Naive thymus-derived CD4-positive, alpha-beta T cell (primary cell): ENCODE measurements around the gene CANX. TPM values are rescaled to one million over a fixed set of nuclear protein-coding genes. Genes with fewer than 3 reads are reported as not detected.

Experiments
- ATAC-seq: fragments of 150-1000 bp; cut with Tn5 transposase; 2 replicates; pipeline ENCODE4 v1.10.0; 2021; ENCODE audit warnings: mild to moderate bottlenecking, moderate library complexity
- CTCF ChIA-PET: fragments of 350-600 bp; sonication (Branson Sonifier 250); formaldehyde crosslinking; loops from one replicate; lab custom pipeline; 2021; ENCODE audit warnings: antibody characterized with exemption; lab: Charles Lee
- POLR2A ChIA-PET: fragments of 350-600 bp; sonication (Branson Sonifier 250); formaldehyde crosslinking; loops from one replicate; lab custom pipeline; 2021; ENCODE audit warnings: antibody characterized with exemption, inconsistent platforms; lab: Charles Lee
- DNase-seq, 9 donors: peaks; one replicate each; pipeline versions ENCODE4 v3.0.0 to v3.0.0-alpha.2; 2020 to 2022; ENCODE audit warnings: mixed read lengths in 1 of 9
- H3K27ac ChIP-seq: one replicate; pipeline ENCODE4 v1.7.0; 2013; ENCODE audit warnings: mild to moderate bottlenecking, low read depth, low read length, moderate library complexity
- H3K27me3 ChIP-seq, 2 donors: one replicate each; pipeline ENCODE4 v1.7.0; 2013; ENCODE audit warnings: low read length in 2 of 2, mild to moderate bottlenecking in 2 of 2, moderate library complexity in 2 of 2; ENCODE audit not compliant: control insufficient read depth in 2 of 2, insufficient read depth in 2 of 2
- H3K36me3 ChIP-seq, 3 experiments: 1 replicate in 2 of 3; 2 replicates in 1 of 3; pipeline ENCODE4 v1.7.0; 2013; ENCODE audit warnings: low read length in 3 of 3, mild to moderate bottlenecking in 3 of 3, moderate library complexity in 1 of 3; ENCODE audit not compliant: insufficient read depth in 3 of 3, control insufficient read depth in 2 of 3
- H3K4me1 ChIP-seq, 2 donors: one replicate each; pipeline ENCODE4 v1.7.0; 2013; ENCODE audit warnings: low read length in 2 of 2, mild to moderate bottlenecking in 2 of 2, moderate library complexity in 1 of 2; ENCODE audit not compliant: control insufficient read depth in 2 of 2, insufficient read depth in 2 of 2
- H3K4me3 ChIP-seq: 2 replicates; pipeline ENCODE4 v1.7.0; 2013; ENCODE audit warnings: mild to moderate bottlenecking, low read length
- H3K9me3 ChIP-seq, 3 experiments: 1 replicate in 2 of 3; 2 replicates in 1 of 3; pipeline ENCODE4 v1.7.0; 2013; ENCODE audit warnings: low read length in 3 of 3; ENCODE audit not compliant: control insufficient read depth in 2 of 3
- H3K27ac Mint-ChIP-seq, 9 donors: one replicate each; pipeline ENCODE4 v1.8.0; 2020 to 2022; ENCODE audit warnings: mixed read lengths in 9 of 9, mild to moderate bottlenecking in 8 of 9, moderate library complexity in 5 of 9, inconsistent platforms in 2 of 9
- H3K27me3 Mint-ChIP-seq, 5 donors: one replicate each; pipeline ENCODE4 v1.8.0; 2021 to 2022; ENCODE audit warnings: mixed read lengths in 5 of 5, mild to moderate bottlenecking in 1 of 5
- H3K36me3 Mint-ChIP-seq, 5 donors: one replicate each; pipeline ENCODE4 v1.8.0; 2020 to 2022; ENCODE audit warnings: mixed read lengths in 5 of 5, mild to moderate bottlenecking in 3 of 5, inconsistent platforms in 1 of 5
- H3K4me1 Mint-ChIP-seq, 7 donors: one replicate each; pipeline ENCODE4 v1.8.0; 2020 to 2022; ENCODE audit warnings: mixed read lengths in 7 of 7, mild to moderate bottlenecking in 3 of 7, inconsistent platforms in 1 of 7
- H3K4me3 Mint-ChIP-seq, 10 donors: one replicate each; pipeline ENCODE4 v1.8.0; 2020 to 2022; ENCODE audit warnings: mild to moderate bottlenecking in 10 of 10, mixed read lengths in 10 of 10, moderate library complexity in 6 of 10, inconsistent platforms in 2 of 10
- H3K9me3 Mint-ChIP-seq, 11 donors: one replicate each; pipeline ENCODE4 v1.8.0; 2020 to 2022; ENCODE audit warnings: mixed read lengths in 11 of 11, mild to moderate bottlenecking in 4 of 11, inconsistent platforms in 1 of 11, moderate library complexity in 1 of 11
- intact Hi-C, 2 donors: fragments of 100-400 bp; cut with micrococcal nuclease; formaldehyde crosslinking; loops; one replicate each; pipeline ENCODE4 v1.15.1; 2023
- polyA plus RNA-seq, 2 donors: library from polyadenylated mRNA; unstranded; fragments of 300-500 nt; fragmentation: Illumina TruSeq; gene quantifications; one replicate each; pipeline ENCODE4 v1.2.3, GENCODE V29; 2021
- total RNA-seq, 6 experiments: library from RNA in 5 of 6; stranded (reverse) in 5 of 6; gene quantifications; 1 replicate in 5 of 6; 2 replicates in 1 of 6; pipeline ENCODE4 v1.2.3 and lab custom pipeline; 2021 to 2026

Gene CANX
- total and polyA plus RNA-seq, 7 experiments from 2014 or later, result 175 to 499 (median 253) TPM

GRCh38 chr5:179766726-179767455 is 68.1 kb downstream of the CANX start:
- Mint-ChIP-seq H3K4me3 (no peak overlapping the region), H3K27ac (no peak overlapping the region), H3K9me3 (no peaks in the 10 kb centered on the region), H3K27me3 (no peaks in the 10 kb centered on the region), H3K36me3 (peaks cover 0 to 29% (median 8%) of the 10 kb centered on the region in 5 donors), H3K4me1 (peaks cover 26 to 41% (median 31%) of the 10 kb centered on the region in 7 donors)
- no peak for DNase-seq
- Histone ChIP-seq H3K4me3 (no peak overlapping the region), H3K27ac (no peak overlapping the region), H3K9me3 (no peaks in the 10 kb centered on the region), H3K4me1 (peaks cover 7 to 9% of the 10 kb centered on the region in 2 donors), H3K27me3 (no peaks in the 10 kb centered on the region), H3K36me3 (peaks cover 12 to 66% (median 13%) of the 10 kb centered on the region in 3 experiments)
- ATAC-seq, result no peak
- ChIA-PET POLR2A (interaction anchor here (0.6 to 1.6 kb wide), 4 partner anchors 17 to 205 kb away, joined by 3 to 4 read pairs (median 4); partner anchors contain the start of gene LTC4S), CTCF (interaction anchor here (0.8 kb wide), 1 partner anchor 381 kb away, joined by 4 read pairs; no protein-coding TSS in a partner anchor)
- intact Hi-C loops, result no loop called here

DNA sequence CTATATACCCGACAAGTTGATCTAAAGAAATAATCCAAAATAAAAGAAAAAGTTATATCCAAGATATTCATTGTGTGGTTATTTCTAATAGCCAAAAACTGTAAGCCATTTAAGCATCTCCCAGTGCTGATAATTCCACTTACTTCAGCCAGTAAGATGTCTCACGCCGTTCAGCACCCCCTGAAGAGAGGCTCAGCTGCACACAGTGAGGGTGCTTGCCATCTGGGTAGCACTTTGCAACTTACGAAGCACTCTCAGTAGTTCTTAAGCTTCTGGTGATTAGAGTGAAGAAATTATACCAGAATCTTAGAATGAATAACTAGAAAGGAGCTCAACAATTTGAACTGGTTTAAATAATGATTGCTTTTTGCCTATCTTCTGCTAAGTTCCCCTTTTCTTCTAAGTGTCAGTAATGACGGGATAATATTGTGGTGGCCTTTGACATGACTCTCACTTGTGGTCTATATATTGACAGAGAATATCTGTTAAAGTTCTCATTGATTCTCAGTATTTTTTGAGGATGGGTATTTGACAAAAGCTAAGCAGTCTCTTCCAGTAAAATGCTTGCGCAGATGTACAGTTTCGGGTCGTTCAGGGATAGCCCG is 68.8 kb downstream of the CANX start:
- POLR2A ChIA-PET, result interaction anchor here (0.9 to 1.6 kb wide), 3 partner anchors 16 to 63 kb away, joined by 4 read pairs; partner anchors contain the start of gene LTC4S
- H3K27me3 ChIP-seq, result no peaks in the 10 kb centered on the region
- H3K9me3 ChIP-seq, result no peaks in the 10 kb centered on the region
- Mint-ChIP-seq H3K27me3 (no peaks in the 10 kb centered on the region), H3K36me3 (peaks cover 0 to 34% (median 8%) of the 10 kb centered on the region in 5 donors), H3K4me3 (no peak overlapping the region), H3K27ac (no peak overlapping the region), H3K9me3 (no peaks in the 10 kb centered on the region), H3K4me1 (peaks cover 19 to 34% (median 24%) of the 10 kb centered on the region in 7 donors)
- H3K27ac ChIP-seq, result no peak overlapping the region
- intact Hi-C loops, result no loop called here
- CTCF ChIA-PET, result no interaction called here
- H3K36me3 ChIP-seq, result peaks cover 12 to 74% (median 13%) of the 10 kb centered on the region in 3 experiments
- DNase-seq (no peak), ATAC-seq (no peak)
- H3K4me3 ChIP-seq, result no peak overlapping the region
- peaks cover 3 to 7% of the 10 kb centered on the region in 2 donors for H3K4me1 ChIP-seq

DNA sequence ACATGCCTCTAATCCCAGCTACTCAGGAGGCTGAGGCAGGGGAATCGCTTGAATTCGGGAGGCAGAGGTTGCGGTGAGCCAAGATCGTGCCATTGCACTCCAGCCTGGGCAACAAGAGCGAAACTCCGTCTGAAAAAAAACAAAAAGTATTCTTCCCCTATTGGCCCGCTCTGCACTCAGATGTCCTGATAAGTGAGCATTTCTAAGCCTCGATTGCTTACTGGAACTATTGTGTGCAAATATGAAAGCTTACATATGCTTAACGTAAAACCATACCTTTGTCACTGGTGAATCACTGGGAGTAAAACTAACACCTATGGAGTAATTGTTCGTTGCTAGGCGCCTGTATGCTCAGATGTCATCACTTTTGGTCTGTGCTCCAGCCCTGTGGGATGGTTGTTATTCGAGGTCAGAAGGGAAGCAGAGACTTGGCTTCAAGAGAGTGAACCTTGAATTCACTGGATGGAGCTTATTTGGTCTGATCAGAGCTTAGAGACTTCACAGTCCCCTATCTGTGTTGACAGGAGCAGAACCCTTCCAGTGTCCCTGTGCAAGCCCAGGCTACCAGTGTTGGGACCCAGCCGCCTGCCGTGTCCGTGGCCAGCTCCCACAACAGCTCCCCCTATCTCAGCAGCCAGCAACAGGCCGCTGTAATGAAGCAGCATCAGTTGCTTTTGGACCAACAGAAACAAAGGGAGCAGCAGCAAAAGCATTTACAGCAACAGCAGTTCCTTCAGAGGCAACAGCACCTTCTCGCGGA is 69.7 kb downstream of the CANX start:
- CTCF ChIA-PET, result no interaction called here
- H3K4me1 ChIP-seq, result peaks cover 0 to 4% of the 10 kb centered on the region in 2 donors
- H3K36me3 Mint-ChIP-seq, result peaks cover 0 to 43% (median 8%) of the 10 kb centered on the region in 5 donors

DNA sequence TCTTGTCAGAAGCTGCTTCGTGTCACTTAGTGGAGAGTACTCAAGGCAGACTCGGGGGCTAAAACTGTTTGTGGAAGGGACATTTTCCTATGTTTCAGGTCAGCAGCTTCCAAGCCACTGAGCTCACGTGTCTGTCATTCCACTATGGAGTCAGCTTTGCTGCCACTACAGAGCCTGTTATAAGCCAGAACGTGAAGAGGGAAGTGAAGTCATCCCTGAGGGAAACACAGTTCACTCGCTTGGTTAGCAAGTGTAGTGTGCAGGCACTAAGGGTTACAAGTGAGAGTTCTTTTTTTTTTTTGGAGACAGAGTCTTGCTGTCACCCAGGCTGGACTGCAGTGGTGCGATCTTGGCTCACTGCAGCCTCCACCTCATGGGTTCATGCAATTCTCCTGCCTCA is 70.5 kb downstream of the CANX start:
- Histone ChIP-seq H3K9me3 (no peaks in the 10 kb centered on the region), H3K27ac (no peak overlapping the region), H3K4me3 (no peak overlapping the region), H3K4me1 (no peaks in the 10 kb centered on the region), H3K27me3 (no peaks in the 10 kb centered on the region), H3K36me3 (peaks cover 12 to 90% (median 13%) of the 10 kb centered on the region in 3 experiments)
- no peak overlapping the region for H3K27ac Mint-ChIP-seq
- peaks cover 4 to 47% (median 8%) of the 10 kb centered on the region in 5 donors for H3K36me3 Mint-ChIP-seq
- intact Hi-C loops, result no loop called here
- H3K4me3 Mint-ChIP-seq, result no peak overlapping the region
- H3K9me3 Mint-ChIP-seq, result peaks cover 0 to 3% (median 0%) of the 10 kb centered on the region in 11 donors
- H3K4me1 Mint-ChIP-seq, result peaks cover 6 to 19% (median 16%) of the 10 kb centered on the region in 7 donors
- DNase-seq (no peak), ATAC-seq (no peak)
- ChIA-PET POLR2A (no interaction called here), CTCF (no interaction called here)
- H3K27me3 Mint-ChIP-seq, result no peaks in the 10 kb centered on the region

More for the DNA sequence above, 69.7 kb downstream of the CANX start:
- intact Hi-C loops, result no loop called here
- H3K27me3 ChIP-seq, result no peaks in the 10 kb centered on the region
- Mint-ChIP-seq H3K4me1 (peaks cover 10 to 25% (median 19%) of the 10 kb centered on the region in 7 donors), H3K4me3 (no peak overlapping the region), H3K9me3 (peaks cover 0 to 3% (median 0%) of the 10 kb centered on the region in 11 donors), H3K27me3 (no peaks in the 10 kb centered on the region), H3K27ac (no peak overlapping the region)
- H3K27ac ChIP-seq, result no peak overlapping the region
- H3K9me3 ChIP-seq, result no peaks in the 10 kb centered on the region
- POLR2A ChIA-PET, result interaction anchor here (0.6 to 1.6 kb wide), 2 partner anchors 18 to 64 kb away, joined by 4 to 5 read pairs; no protein-coding TSS in a partner anchor
- no peak overlapping the region for H3K4me3 ChIP-seq
- H3K36me3 ChIP-seq, result peaks cover 12 to 83% (median 13%) of the 10 kb centered on the region in 3 experiments
- DNase-seq (no peak), ATAC-seq (no peak)

DNA sequence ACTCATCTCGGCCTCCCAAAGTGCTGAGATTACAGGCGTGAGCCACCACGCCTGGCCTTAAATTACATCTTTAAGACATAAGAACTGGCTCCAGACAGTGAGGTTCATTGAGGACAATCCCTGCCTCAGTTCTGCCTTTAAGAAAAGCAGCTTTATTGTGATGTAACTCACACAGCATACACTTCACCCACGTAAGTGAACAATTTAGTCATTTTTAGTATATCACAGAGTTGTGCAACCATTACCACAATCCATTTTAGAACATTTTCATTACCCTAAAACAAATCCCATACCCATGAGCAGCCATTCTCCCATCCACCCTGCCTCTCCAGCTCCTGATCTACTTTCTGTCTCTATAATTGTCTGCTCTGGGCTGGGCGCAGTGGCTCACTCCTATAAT is 71.0 kb downstream of the CANX start:
- no peak for DNase-seq
- peaks cover 13 to 96% (median 14%) of the 10 kb centered on the region in 3 experiments for H3K36me3 ChIP-seq
- intact Hi-C loops, result no loop called here
- H3K9me3 ChIP-seq, result no peaks in the 10 kb centered on the region
- ATAC-seq, result no peak
- H3K27me3 ChIP-seq, result no peaks in the 10 kb centered on the region
- POLR2A ChIA-PET, result no interaction called here
- Mint-ChIP-seq H3K9me3 (peaks cover 0 to 3% (median 0%) of the 10 kb centered on the region in 11 donors), H3K27me3 (no peaks in the 10 kb centered on the region), H3K4me1 (peaks cover 6 to 18% (median 16%) of the 10 kb centered on the region in 7 donors), H3K27ac (no peak overlapping the region), H3K36me3 (peaks cover 4 to 47% (median 8%) of the 10 kb centered on the region in 5 donors), H3K4me3 (no peak overlapping the region)
- no peaks in the 10 kb centered on the region for H3K4me1 ChIP-seq
- CTCF ChIA-PET, result no interaction called here
- H3K4me3 ChIP-seq, result no peak overlapping the region
- H3K27ac ChIP-seq, result no peak overlapping the region

DNA sequence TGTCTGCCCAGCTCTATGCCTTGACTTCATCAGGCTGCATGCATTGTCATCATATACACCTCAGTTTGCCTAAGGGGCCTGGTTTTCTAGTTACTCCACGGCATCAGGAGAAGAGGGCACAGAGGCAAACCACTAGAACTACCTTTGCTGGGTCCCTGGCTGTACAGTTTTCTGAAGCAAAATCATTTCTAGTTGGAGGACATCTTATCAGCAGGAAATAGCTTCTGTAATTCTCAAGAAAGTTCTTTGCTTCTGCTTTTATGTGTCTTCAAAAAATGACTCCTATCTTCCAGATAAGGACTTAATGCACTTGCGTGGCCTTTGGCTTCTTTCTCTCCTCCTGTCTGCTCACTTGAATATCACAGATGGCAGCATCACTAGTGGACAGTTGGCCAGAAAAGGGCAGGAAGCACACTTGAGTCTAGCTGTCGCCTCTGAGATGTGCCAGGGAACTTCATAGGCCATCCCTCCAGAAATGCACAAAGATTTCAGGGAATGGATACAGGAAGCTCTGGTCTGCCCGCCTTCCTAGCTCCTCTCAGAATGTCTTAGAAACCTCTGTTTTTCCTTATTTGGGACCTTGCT is 72.6 kb downstream of the CANX start:
- peaks cover 14 to 96% (median 23%) of the 10 kb centered on the region in 3 experiments for H3K36me3 ChIP-seq
- Mint-ChIP-seq H3K4me3 (no peak overlapping the region), H3K4me1 (peaks cover 1 to 15% (median 9%) of the 10 kb centered on the region in 7 donors), H3K9me3 (peaks cover 0 to 3% (median 0%) of the 10 kb centered on the region in 11 donors), H3K27ac (no peak overlapping the region), H3K27me3 (no peaks in the 10 kb centered on the region), H3K36me3 (peaks cover 5 to 47% (median 9%) of the 10 kb centered on the region in 5 donors)
- intact Hi-C loops, result no loop called here
- H3K4me1 ChIP-seq, result no peaks in the 10 kb centered on the region
- POLR2A ChIA-PET, result interaction anchor here (0.6 kb wide), 1 partner anchor 9 kb away, joined by 3 read pairs; no protein-coding TSS in a partner anchor
- no peak for ATAC-seq
- H3K27me3 ChIP-seq, result no peaks in the 10 kb centered on the region
- no peak overlapping the region for H3K4me3 ChIP-seq
- DNase-seq, result no peak
- H3K9me3 ChIP-seq, result no peaks in the 10 kb centered on the region
- no peak overlapping the region for H3K27ac ChIP-seq
- CTCF ChIA-PET, result interaction anchor here (0.8 kb wide), 1 partner anchor 30 kb away, joined by 4 read pairs; no protein-coding TSS in a partner anchor
